CD4-positive, CD25-positive, alpha-beta regulatory T cell (primary cell): ENCODE measurements around the gene ASCL3. TPM values are rescaled to one million over a fixed set of nuclear protein-coding genes. Genes with fewer than 3 reads are reported as not detected.
"Not testable (repeated sequence)": the region's sequence is repeated elsewhere in the genome, so short reads cannot be mapped to it uniquely, and the experiment has no call there.

Experiments
- ATAC-seq, 2 donors: fragments of 150-1000 bp; cut with Tn5 transposase; one replicate each; pipeline ENCODE4 v1.10.0; 2021; ENCODE audit warnings: low read depth in 2 of 2, moderate number of reproducible peaks in 2 of 2, moderate library complexity in 1 of 2
- DNase-seq, 3 donors: peaks; one replicate each; pipeline versions ENCODE4 v3.0.0 to v3.0.0-alpha.2; 2012 to 2022; ENCODE audit warnings: mixed read lengths in 1 of 3
- H3K27ac ChIP-seq: one replicate; pipeline ENCODE4 v1.7.0; 2013; ENCODE audit warnings: mild to moderate bottlenecking, low read length; ENCODE audit not compliant: insufficient read depth, poor library complexity, severe bottlenecking
- H3K27me3 ChIP-seq: one replicate; pipeline ENCODE4 v1.7.0; 2013; ENCODE audit warnings: low read length; ENCODE audit not compliant: control insufficient read depth, insufficient read depth
- H3K36me3 ChIP-seq: one replicate; pipeline ENCODE4 v1.7.0; 2013; ENCODE audit warnings: mild to moderate bottlenecking, low read length, moderate library complexity; ENCODE audit not compliant: control insufficient read depth, insufficient read depth
- H3K4me1 ChIP-seq: 2 replicates; pipeline ENCODE4 v1.7.0; 2013; ENCODE audit warnings: mild to moderate bottlenecking, low read length; ENCODE audit not compliant: insufficient read depth, control insufficient read depth, poor library complexity, severe bottlenecking
- H3K4me3 ChIP-seq: one replicate; pipeline ENCODE4 v1.7.0; 2013; ENCODE audit warnings: low read depth, mild to moderate bottlenecking, low read length, moderate library complexity
- H3K9me3 ChIP-seq, 2 experiments: 1 replicate in 1 of 2; 2 replicates in 1 of 2; pipeline ENCODE4 v1.7.0; 2013; ENCODE audit warnings: low read length in 2 of 2, mild to moderate bottlenecking in 1 of 2, moderate library complexity in 1 of 2; ENCODE audit not compliant: control insufficient read depth in 2 of 2
- H3K27ac Mint-ChIP-seq, 3 donors: one replicate each; pipeline ENCODE4 v1.8.0; 2020 to 2022; ENCODE audit warnings: mild to moderate bottlenecking in 3 of 3, mixed read lengths in 3 of 3, moderate library complexity in 2 of 3
- H3K27me3 Mint-ChIP-seq: one replicate; pipeline ENCODE4 v1.8.0; 2022; ENCODE audit warnings: mild to moderate bottlenecking, mixed read lengths
- H3K36me3 Mint-ChIP-seq: one replicate; pipeline ENCODE4 v1.8.0; 2020; ENCODE audit warnings: mixed read lengths
- H3K4me1 Mint-ChIP-seq, 4 donors: one replicate each; pipeline ENCODE4 v1.8.0; 2020 to 2022; ENCODE audit warnings: mixed read lengths in 4 of 4, mild to moderate bottlenecking in 1 of 4
- H3K4me3 Mint-ChIP-seq, 4 donors: one replicate each; pipeline ENCODE4 v1.8.0; 2020 to 2022; ENCODE audit warnings: mild to moderate bottlenecking in 4 of 4, mixed read lengths in 4 of 4, moderate library complexity in 3 of 4
- H3K9me3 Mint-ChIP-seq, 7 donors: one replicate each; pipeline ENCODE4 v1.8.0; 2020 to 2022; ENCODE audit warnings: mixed read lengths in 7 of 7, mild to moderate bottlenecking in 3 of 7, moderate library complexity in 2 of 7
- polyA plus RNA-seq, 4 donors: library from polyadenylated mRNA; unstranded; fragments of 300-500 nt; fragmentation: Illumina TruSeq; gene quantifications; one replicate each; pipeline ENCODE4 v1.2.3, GENCODE V29; 2021
- total RNA-seq: library from RNA; stranded (reverse); gene quantifications from one replicate; pipeline ENCODE4 v1.2.3, GENCODE V29; 2022

Gene ASCL3
- total and polyA plus RNA-seq, 5 donors from 2014 or later = not detected

DNA sequence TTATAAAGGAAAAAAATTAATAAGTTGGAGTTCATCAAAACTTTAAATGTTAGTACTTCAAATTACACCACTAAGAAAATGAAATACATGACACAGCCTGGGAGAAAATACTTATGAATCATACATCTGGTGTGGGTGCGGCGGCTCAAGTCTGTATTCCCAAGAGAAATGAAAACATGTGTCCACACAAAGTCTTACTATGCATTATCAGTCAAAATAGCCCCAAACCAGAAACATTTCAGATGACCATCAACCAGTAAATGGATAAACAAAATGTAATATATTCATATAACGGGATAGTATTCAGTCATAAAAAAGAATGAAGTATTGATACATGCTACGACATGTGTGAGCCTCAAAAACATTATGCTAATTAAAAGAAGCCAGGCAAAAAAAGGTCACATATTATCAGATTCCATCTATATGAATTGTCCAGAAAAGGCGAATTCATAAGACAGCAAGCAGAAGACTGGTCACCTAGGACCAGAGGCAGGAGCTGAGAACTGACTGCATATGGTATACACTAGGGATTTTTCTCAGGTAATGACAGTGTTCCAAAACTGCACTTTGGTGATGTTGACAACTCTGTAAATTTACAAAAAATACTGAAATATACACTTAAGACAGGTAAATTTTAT lies 37.2 kb downstream of the ASCL3 start:
- no peak for ATAC-seq
- H3K36me3 Mint-ChIP-seq = peaks cover 4% of the 10 kb centered on the region
- H3K9me3 Mint-ChIP-seq = peaks cover 0 to 12% (median 3%) of the 10 kb centered on the region in 7 donors
- no peaks in the 10 kb centered on the region for H3K36me3 ChIP-seq
- H3K4me3 ChIP-seq = no peak overlapping the region
- H3K4me3 Mint-ChIP-seq = peak overlapping the region in 1 of 4 donors; percentile 73
- no peak overlapping the region for H3K27ac ChIP-seq
- H3K9me3 ChIP-seq = no peaks in the 10 kb centered on the region
- H3K27me3 ChIP-seq = peaks cover 2% of the 10 kb centered on the region
- peaks cover 4 to 29% (median 14%) of the 10 kb centered on the region in 4 donors for H3K4me1 Mint-ChIP-seq
- DNase-seq = no peak
- H3K4me1 ChIP-seq = peaks cover 8% of the 10 kb centered on the region
- no peak overlapping the region for H3K27ac Mint-ChIP-seq
- peaks cover 5% of the 10 kb centered on the region for H3K27me3 Mint-ChIP-seq

GRCh38 chr11:8899119-8899753 lies 43.6 kb downstream of the ASCL3 start:
- H3K27ac ChIP-seq = no peak overlapping the region
- peaks cover 12 to 15% of the 10 kb centered on the region in 2 experiments for H3K9me3 ChIP-seq
- Mint-ChIP-seq H3K9me3 (peaks cover 5 to 30% (median 15%) of the 10 kb centered on the region in 7 donors), H3K27me3 (peaks cover 5% of the 10 kb centered on the region), H3K4me3 (no peak overlapping the region), H3K36me3 (peaks cover 4% of the 10 kb centered on the region), H3K27ac (no peak overlapping the region), H3K4me1 (no peaks in the 10 kb centered on the region)
- peaks cover 2% of the 10 kb centered on the region for H3K27me3 ChIP-seq
- no peaks in the 10 kb centered on the region for H3K4me1 ChIP-seq
- DNase-seq (no peak), ATAC-seq (no peak)
- no peak overlapping the region for H3K4me3 ChIP-seq
- no peaks in the 10 kb centered on the region for H3K36me3 ChIP-seq

- H3K27me3 Mint-ChIP-seq = peaks cover 22% of the 10 kb centered on the region
- not testable (repeated sequence) for H3K36me3 Mint-ChIP-seq, H3K4me1 ChIP-seq, H3K27ac ChIP-seq, H3K4me3 Mint-ChIP-seq, H3K27ac Mint-ChIP-seq, ATAC-seq, H3K27me3 ChIP-seq, H3K9me3 ChIP-seq, H3K36me3 ChIP-seq, H3K4me3 ChIP-seq, DNase-seq, H3K4me1 Mint-ChIP-seq
- H3K9me3 Mint-ChIP-seq = peaks cover 0 to 28% (median 4%) of the 10 kb centered on the region in 7 donors
Measured at GRCh38 chr11:8891185-8891584, 51.6 kb downstream of the ASCL3 start.

Other genes with a start within 250 kb of the ASCL3 start
- 15.9 TPM for gene AKIP1, start 31.8 kb downstream of the ASCL3 start, total RNA-seq
- 10 to 100 TPM; 31.0 to 43.7 (median 34.6) TPM for gene AKIP1, start 31.8 kb downstream of the ASCL3 start, polyA plus RNA-seq
- not detected for gene C11orf16, start 10.1 kb downstream of the ASCL3 start, total RNA-seq
- gene C11orf16, start 10.1 kb downstream of the ASCL3 start, polyA plus RNA-seq = under 1 TPM in 1 of 4 donors, not detected in 3; 0.09 TPM
- 38.7 TPM for gene TMEM9B, start 21.4 kb upstream of the ASCL3 start, total RNA-seq
- gene TMEM9B, start 21.4 kb upstream of the ASCL3 start, polyA plus RNA-seq = 100 to 1,000 TPM; 105 to 147 (median 120) TPM
- 3.4 TPM for gene NRIP3, start 61.0 kb upstream of the ASCL3 start, total RNA-seq
- gene NRIP3, start 61.0 kb upstream of the ASCL3 start, polyA plus RNA-seq = under 1 TPM in 3 of 4 donors, not detected in 1; 0.38 to 0.87 (median 0.39) TPM
- gene SCUBE2, start 148.6 kb upstream of the ASCL3 start, total RNA-seq = not detected
- not detected for gene SCUBE2, start 148.6 kb upstream of the ASCL3 start, polyA plus RNA-seq